Activated T-helper 1 cell treated with anti-CD3 and anti-CD28 coated beads, Interleukin-12 subunit alpha, Interleukin-12 subunit beta, Interleukin-2, Interleukin-4 antibody, amounts not matched to agents 30 ng/mL and 10 ng/mL and 1 ng/mL, durations not matched to agents 14 hours and 24 hours and 36 hours (primary cell): ENCODE results near the gene NLRC5. TPM values are rescaled to one million over a fixed set of nuclear protein-coding genes. Genes with fewer than 3 reads are reported as not detected.

ENCODE experiments used
- DNase-seq: peaks from one replicate; pipeline ENCODE4 v3.0.0; 2021; ENCODE audit warnings: low spot score
- H3K27ac Mint-ChIP-seq: one replicate; pipeline ENCODE4 v1.8.0; 2021; ENCODE audit warnings: mild to moderate bottlenecking, mixed read lengths
- H3K27me3 Mint-ChIP-seq: one replicate; pipeline ENCODE4 v1.8.0; 2022; ENCODE audit warnings: mild to moderate bottlenecking, moderate library complexity, mixed read lengths; ENCODE audit not compliant: insufficient read depth
- H3K36me3 Mint-ChIP-seq: one replicate; pipeline ENCODE4 v1.8.0; 2021; ENCODE audit warnings: low read depth, mixed read lengths
- H3K4me1 Mint-ChIP-seq: one replicate; pipeline ENCODE4 v1.8.0; 2021; ENCODE audit warnings: low read depth, mixed read lengths
- H3K4me3 Mint-ChIP-seq: one replicate; pipeline ENCODE4 v1.8.0; 2021; ENCODE audit warnings: mild to moderate bottlenecking, moderate library complexity, mixed read lengths
- H3K9me3 Mint-ChIP-seq: one replicate; pipeline ENCODE4 v1.8.0; 2021; ENCODE audit warnings: mixed read lengths
- intact Hi-C: fragments of 100-400 bp; cut with micrococcal nuclease; formaldehyde crosslinking; loops from one replicate; pipeline ENCODE4 v1.15.1; 2024
- total RNA-seq: library from RNA; stranded (reverse); gene quantifications from 2 replicates; pipeline ENCODE4 v1.2.3, GENCODE V29; 2022

The NLRC5 gene, protein sequence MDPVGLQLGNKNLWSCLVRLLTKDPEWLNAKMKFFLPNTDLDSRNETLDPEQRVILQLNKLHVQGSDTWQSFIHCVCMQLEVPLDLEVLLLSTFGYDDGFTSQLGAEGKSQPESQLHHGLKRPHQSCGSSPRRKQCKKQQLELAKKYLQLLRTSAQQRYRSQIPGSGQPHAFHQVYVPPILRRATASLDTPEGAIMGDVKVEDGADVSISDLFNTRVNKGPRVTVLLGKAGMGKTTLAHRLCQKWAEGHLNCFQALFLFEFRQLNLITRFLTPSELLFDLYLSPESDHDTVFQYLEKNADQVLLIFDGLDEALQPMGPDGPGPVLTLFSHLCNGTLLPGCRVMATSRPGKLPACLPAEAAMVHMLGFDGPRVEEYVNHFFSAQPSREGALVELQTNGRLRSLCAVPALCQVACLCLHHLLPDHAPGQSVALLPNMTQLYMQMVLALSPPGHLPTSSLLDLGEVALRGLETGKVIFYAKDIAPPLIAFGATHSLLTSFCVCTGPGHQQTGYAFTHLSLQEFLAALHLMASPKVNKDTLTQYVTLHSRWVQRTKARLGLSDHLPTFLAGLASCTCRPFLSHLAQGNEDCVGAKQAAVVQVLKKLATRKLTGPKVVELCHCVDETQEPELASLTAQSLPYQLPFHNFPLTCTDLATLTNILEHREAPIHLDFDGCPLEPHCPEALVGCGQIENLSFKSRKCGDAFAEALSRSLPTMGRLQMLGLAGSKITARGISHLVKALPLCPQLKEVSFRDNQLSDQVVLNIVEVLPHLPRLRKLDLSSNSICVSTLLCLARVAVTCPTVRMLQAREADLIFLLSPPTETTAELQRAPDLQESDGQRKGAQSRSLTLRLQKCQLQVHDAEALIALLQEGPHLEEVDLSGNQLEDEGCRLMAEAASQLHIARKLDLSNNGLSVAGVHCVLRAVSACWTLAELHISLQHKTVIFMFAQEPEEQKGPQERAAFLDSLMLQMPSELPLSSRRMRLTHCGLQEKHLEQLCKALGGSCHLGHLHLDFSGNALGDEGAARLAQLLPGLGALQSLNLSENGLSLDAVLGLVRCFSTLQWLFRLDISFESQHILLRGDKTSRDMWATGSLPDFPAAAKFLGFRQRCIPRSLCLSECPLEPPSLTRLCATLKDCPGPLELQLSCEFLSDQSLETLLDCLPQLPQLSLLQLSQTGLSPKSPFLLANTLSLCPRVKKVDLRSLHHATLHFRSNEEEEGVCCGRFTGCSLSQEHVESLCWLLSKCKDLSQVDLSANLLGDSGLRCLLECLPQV (N-terminal part only)
- 164 and 175 TPM in 2 replicates for total RNA-seq

DNA sequence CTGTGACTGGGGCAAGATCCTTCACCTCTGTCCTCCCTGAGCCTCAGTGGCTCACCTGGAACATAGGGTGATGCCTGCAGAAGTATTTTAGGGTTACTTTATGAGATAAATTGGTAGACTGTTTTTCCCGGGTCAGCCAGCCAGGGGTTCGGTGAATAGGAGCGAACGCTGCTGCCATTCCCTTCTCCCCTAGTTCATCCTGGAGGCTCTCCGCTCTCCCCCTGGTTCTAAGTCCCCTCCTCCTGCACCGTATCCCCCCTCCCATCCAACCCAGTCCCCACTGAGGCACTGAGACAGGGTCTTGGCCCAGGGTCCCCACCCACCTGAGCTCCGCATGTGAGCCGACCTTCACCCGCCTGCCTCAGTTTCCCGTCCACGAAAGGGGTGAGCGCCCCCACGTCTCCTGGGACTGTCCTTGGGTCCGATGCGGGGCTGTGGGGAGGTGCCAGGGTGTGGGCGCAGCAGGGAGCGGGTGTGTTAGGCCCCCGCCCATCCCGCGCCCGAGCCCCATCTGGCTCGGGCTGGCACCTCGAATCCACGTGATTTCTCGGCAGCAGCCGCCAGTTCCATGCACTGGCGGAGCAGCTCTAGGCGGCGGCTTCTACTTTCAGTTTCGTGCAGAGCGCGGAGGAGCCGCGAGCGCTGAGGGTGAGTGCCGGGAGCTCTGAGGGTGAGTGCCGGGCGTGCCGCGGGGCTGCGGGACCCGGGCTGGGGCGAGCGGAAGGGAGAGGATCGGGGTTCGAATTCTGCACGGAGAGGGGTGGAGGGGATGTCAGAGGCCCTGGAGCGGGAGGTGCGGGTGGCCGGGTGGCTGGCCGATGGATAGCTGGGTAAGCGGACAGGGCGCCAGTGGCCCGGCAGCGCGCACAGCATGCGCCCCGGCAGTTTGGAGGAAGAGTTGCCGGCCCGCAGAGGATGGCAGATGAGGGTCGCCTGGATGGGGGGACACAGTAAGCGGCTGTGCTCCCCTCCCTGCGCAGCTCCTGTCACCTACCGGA lies at the start of gene NLRC5:
TSS of gene NLRC5 (plus strand) at position 610 of the 998 bp plus-strand sequence. CDS start 31,156 bp downstream, outside the sequence.
- peak; percentile 89 for DNase-seq
- H3K4me3 Mint-ChIP-seq: peak within 1 kb of the TSS; percentile 97
- H3K27ac Mint-ChIP-seq: peak within 1 kb of the TSS; percentile 97
- H3K27me3 Mint-ChIP-seq: no peaks in the 10 kb centered on the region
- H3K36me3 Mint-ChIP-seq: peaks cover 57% of the 10 kb centered on the region
- intact Hi-C loops: loop anchor here (1.0 kb wide), 2 partner anchors 25 to 197 kb away; partner anchors contain the start of genes PSME3IP1 and RSPRY1
- no peaks in the 10 kb centered on the region for H3K9me3 Mint-ChIP-seq
- peaks cover 83% of the 10 kb centered on the region for H3K4me1 Mint-ChIP-seq

DNA sequence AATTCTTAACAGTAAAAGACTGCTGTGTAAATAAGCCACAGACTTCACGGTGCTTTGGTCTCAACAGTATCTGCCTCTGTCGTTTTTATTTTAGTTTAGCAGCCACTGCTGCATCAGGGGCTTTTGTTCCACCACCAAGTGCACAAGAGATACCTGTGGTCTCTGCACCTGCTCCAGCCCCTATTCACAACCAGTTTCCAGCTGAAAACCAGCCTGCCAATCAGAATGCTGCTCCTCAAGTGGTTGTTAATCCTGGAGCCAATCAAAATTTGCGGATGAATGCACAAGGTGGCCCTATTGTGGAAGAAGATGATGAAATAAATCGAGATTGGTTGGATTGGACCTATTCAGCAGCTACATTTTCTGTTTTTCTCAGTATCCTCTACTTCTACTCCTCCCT lies 49.6 kb upstream of the NLRC5 start:
- peak overlapping the region; percentile 85 for H3K4me3 Mint-ChIP-seq

DNA sequence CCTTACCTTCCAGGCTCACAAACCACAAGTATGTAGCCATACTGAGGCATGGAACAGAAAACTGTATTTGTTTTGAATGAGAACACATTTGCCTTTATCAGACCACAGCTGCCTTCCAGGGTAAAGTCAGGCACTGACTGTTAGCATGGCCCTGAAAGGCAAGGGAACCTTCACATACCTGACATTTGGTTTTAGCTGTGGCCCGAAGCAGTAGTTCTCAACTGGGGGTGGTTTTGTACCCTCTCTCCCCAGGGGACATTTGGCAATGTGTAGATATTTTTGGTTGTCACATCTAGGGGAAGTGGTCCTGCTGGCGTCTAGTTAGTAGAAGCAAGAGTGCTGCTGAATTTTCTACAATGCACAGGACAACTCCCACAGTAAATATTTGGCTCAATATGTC lies 48.3 kb upstream of the NLRC5 start:
- peaks cover 78% of the 10 kb centered on the region for H3K4me1 Mint-ChIP-seq
- H3K36me3 Mint-ChIP-seq: peaks cover 77% of the 10 kb centered on the region
- intact Hi-C loops: no loop called here
- no peaks in the 10 kb centered on the region for H3K27me3 Mint-ChIP-seq
- no peak for DNase-seq
- no peaks in the 10 kb centered on the region for H3K9me3 Mint-ChIP-seq
- H3K4me3 Mint-ChIP-seq: no peak overlapping the region
- no peak overlapping the region for H3K27ac Mint-ChIP-seq

More for the DNA sequence above, 49.6 kb upstream of the NLRC5 start:
- DNase-seq: no peak
- no peaks in the 10 kb centered on the region for H3K9me3 Mint-ChIP-seq
- H3K27me3 Mint-ChIP-seq: no peaks in the 10 kb centered on the region
- intact Hi-C loops: loop anchor here (1.0 to 10.0 kb wide), 7 partner anchors 23 to 1185 kb away; partner anchors contain the start of genes CCDC102A, CFAP20, CIAPIN1 and COQ9
- peaks cover 83% of the 10 kb centered on the region for H3K4me1 Mint-ChIP-seq
- peaks cover 84% of the 10 kb centered on the region for H3K36me3 Mint-ChIP-seq
- H3K27ac Mint-ChIP-seq: peak overlapping the region; percentile 97

DNA sequence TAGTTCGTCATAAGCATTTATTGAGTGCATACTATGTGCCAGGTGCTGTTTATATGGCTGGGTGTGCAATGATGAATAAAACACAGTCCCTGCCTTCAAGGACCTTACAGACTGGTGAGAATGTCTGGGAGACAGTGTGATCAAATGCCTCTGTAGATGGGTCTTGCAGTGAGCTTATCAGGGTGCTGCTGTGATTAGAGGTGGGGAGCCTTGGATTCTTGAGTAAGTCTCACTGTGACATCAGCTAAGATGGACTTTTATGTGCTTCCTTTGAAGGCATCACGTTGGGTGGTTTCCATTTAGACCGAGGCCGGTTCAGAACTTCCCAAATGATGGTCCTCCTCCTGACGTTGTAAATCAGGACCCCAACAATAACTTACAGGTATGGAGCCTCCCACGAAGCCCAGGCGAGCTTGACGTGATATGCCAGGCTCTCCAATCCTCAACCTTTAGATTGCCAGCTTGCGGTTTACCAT lies 47.5 kb upstream of the NLRC5 start:
- DNase-seq: no peak
- Mint-ChIP-seq H3K4me3 (no peak overlapping the region), H3K36me3 (peaks cover 73% of the 10 kb centered on the region), H3K4me1 (peaks cover 74% of the 10 kb centered on the region), H3K27me3 (no peaks in the 10 kb centered on the region), H3K27ac (peak overlapping the region; percentile 66), H3K9me3 (no peaks in the 10 kb centered on the region)
- intact Hi-C loops: no loop called here

DNA sequence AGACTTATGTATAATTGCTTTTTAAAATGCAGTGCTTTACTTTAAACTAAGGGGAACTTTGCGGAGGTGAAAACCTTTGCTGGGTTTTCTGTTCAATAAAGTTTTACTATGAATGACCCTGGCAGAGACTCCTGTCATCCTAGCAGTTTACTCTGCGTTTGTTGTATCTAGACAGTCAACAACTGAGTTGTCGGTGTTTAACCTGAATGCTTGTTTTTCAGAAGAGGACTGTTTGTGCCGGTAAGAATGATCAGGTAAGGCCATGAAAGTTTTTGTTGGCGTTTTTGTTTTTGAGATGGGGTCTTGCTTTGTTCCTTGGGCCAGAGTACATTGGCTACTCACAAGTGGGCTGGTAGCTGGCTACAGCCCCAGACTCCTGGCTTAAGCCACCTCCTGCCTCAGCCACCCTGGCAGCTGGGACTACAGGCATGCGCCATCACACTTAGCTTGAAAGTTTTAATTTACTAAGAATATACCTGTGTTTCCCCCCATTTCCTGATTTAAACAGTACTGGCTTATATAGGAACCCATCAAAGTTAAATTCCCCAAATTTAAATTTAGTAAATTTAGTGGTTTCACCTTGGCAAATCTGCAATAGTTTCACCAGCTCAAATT lies 45.5 kb upstream of the NLRC5 start:
- intact Hi-C loops: loop anchor here (2.0 kb wide), 3 partner anchors 13 to 83 kb away; no protein-coding TSS in a partner anchor
- peaks cover 59% of the 10 kb centered on the region for H3K4me1 Mint-ChIP-seq
- peaks cover 58% of the 10 kb centered on the region for H3K36me3 Mint-ChIP-seq
- no peak overlapping the region for H3K4me3 Mint-ChIP-seq
- DNase-seq: no peak
- no peaks in the 10 kb centered on the region for H3K27me3 Mint-ChIP-seq
- H3K9me3 Mint-ChIP-seq: no peaks in the 10 kb centered on the region
- H3K27ac Mint-ChIP-seq: peak overlapping the region; percentile 88

DNA sequence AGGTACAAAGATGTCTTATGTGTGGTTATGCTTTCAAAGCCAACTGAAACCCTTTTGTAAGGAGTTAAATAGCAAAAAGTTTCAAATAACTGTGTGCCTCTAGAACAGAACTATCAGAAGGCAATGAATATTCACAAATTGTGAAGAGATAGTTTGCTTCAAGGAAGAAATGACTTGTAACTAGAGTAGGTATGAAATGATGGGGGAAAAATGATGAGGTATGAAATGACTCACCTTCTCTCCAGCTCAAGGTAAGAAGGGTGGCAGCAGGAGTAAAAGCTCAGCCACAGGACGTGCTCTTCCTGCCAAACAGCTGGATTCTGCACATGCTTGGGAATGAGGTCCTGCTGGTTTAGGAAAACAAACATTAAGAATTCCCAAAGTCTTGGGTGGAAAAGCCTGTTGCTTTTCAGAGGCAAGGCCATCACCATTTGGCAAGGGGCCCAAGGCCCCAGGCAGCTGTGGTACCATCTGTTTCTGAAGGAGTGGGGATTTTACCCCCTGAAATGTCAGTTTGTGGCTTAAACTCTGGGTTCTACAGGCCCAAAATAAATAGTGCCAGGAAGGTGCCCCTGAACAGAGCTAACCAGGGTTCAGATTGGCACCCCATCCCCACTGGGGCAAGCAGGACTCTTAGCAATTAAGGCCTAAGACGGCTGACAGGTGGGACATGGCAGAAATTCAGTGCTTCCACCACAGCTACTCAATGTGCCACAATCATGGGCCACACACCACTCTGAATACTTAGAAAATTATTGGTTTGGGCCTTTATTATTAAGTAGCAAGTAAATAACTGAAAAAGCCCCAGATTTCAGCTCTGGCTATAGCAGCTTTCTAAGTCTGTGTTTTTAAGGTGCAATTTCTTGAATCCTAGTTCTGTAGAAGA lies 44.2 kb upstream of the NLRC5 start:
- H3K27me3 Mint-ChIP-seq: no peaks in the 10 kb centered on the region
- H3K9me3 Mint-ChIP-seq: no peaks in the 10 kb centered on the region
- intact Hi-C loops: loop anchor here (1.0 to 2.0 kb wide), 7 partner anchors 8 to 97 kb away; no protein-coding TSS in a partner anchor
- DNase-seq: no peak
- peak overlapping the region; percentile 88 for H3K27ac Mint-ChIP-seq
- peaks cover 50% of the 10 kb centered on the region for H3K4me1 Mint-ChIP-seq
- H3K36me3 Mint-ChIP-seq: peaks cover 48% of the 10 kb centered on the region
- peak overlapping the region; percentile 12 for H3K4me3 Mint-ChIP-seq

DNA sequence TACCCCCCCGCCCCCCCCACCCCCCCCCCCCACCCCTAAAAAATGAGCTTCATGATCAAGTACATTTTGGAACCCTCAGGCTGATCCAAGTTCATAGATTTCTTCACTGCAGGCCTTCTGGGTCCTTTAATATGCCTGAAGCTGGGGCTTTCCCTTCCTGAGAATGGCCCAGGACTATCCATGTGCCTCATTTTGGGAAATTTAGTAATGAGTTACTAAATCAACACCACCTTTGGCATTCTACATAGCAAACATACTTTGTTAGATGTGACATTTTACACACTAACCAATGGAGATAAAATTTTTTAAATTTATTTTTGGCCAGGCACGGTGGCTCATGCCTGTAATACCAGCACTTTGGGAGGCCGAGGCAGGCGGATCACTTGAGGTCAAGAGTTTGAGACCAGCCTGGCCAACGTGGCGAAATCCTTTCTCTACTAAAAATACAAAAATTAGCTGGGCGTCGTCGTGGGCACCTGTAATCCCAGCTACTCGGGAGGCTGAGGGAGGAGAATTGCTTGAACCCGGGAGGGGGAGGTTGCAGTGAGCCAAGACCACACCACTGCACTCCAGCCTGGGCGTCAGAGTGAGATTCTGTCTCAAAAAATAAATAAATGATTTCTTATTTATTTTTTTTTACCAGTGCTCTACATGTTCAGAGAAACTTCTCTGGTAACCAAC lies 43.4 kb upstream of the NLRC5 start:
- H3K4me3 Mint-ChIP-seq: no peak overlapping the region
- H3K27ac Mint-ChIP-seq: peak overlapping the region; percentile 34
- peaks cover 55% of the 10 kb centered on the region for H3K4me1 Mint-ChIP-seq
- no peak for DNase-seq
- H3K36me3 Mint-ChIP-seq: peaks cover 43% of the 10 kb centered on the region
- H3K27me3 Mint-ChIP-seq: no peaks in the 10 kb centered on the region
- H3K9me3 Mint-ChIP-seq: no peaks in the 10 kb centered on the region
- intact Hi-C loops: loop anchor here (1.0 to 2.0 kb wide), 7 partner anchors 9 to 96 kb away; no protein-coding TSS in a partner anchor

DNA sequence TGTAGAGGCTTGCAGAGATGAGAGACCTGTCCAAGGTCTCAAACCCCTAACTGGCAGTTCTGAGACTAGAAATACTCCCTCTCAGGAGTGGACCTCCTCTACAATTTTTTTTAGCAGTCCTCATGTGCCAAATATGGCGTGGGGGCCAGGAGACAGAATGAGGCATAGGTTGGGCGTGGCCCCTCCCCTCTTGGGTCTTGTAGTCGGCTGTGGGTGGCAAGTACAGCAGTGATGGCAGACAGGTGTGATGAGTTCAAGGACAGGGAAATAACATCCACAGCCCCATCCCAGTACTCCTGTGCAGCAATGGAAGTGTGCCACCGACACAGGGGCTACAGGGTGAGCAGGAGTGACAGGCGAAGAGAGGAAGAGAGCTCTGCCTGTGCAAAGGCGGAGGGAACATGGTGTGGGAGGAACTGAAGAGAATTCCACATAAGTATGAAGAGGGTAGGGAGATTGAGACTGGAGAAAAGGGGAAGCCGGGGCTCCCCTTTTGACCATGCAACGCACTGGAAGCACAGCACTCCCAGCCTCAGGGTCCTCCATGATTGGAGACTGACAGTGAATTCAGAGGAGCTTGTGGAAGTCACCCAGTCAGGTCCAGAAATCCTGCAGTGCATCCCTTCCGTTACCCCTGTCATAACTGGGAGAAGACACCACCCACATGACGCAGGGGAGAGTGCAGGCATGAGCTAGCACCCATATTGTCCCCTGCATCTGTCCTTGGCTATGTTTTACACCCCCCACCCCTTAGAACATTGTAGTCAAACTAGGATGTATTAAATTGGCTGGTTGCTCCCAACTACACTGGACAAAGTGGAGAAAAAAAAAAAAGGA lies 42.4 kb upstream of the NLRC5 start:
- H3K4me1 Mint-ChIP-seq: peaks cover 58% of the 10 kb centered on the region
- DNase-seq: no peak

DNA sequence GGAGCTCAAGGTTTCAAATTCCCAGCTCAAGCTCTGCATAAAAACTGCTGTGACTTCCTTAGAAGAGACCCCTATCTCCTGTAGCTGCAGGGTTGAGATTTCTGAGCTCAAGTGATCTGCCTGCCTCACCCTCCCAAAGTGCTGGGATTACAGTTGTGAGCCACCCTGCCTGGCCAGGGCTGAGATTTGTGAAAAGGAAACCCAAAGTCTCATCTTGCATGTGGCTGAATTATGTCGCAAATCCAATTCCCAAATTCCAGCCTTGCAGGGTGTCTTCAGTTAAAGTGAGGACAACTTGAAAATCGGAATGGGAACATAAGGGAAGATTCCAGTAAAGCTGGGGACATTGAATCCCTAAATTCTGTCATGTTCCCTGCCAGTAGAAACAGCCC lies 41.8 kb upstream of the NLRC5 start:
- no peak overlapping the region for H3K27ac Mint-ChIP-seq
- intact Hi-C loops: no loop called here
- H3K4me3 Mint-ChIP-seq: no peak overlapping the region
- no peaks in the 10 kb centered on the region for H3K9me3 Mint-ChIP-seq
- no peak for DNase-seq
- H3K4me1 Mint-ChIP-seq: peaks cover 55% of the 10 kb centered on the region
- no peaks in the 10 kb centered on the region for H3K27me3 Mint-ChIP-seq
- H3K36me3 Mint-ChIP-seq: peaks cover 35% of the 10 kb centered on the region

More for the DNA sequence above, 42.4 kb upstream of the NLRC5 start:
- H3K4me3 Mint-ChIP-seq: no peak overlapping the region
- no peaks in the 10 kb centered on the region for H3K9me3 Mint-ChIP-seq
- intact Hi-C loops: no loop called here
- peak overlapping the region; percentile 61 for H3K27ac Mint-ChIP-seq
- H3K36me3 Mint-ChIP-seq: peaks cover 36% of the 10 kb centered on the region
- H3K27me3 Mint-ChIP-seq: no peaks in the 10 kb centered on the region
